Vagina (tissue), 2 donors: ENCODE results near the gene SEC31B. TPM values are rescaled to one million over a fixed set of nuclear protein-coding genes. Genes with fewer than 3 reads are reported as not detected.
A peak's percentile ranks its signal among the peaks of the same experiment; 100 is the strongest.

ENCODE experiments used
- DNase-seq, 2 donors: peaks; one replicate each; pipeline ENCODE4 v3.0.0-alpha.2; 2017; ENCODE audit errors: extremely low spot score in 2 of 2
- H3K27ac ChIP-seq: fragments of 200-600 bp; sonication (generic); one replicate; pipeline ENCODE4 v1.5.1; 2019
- H3K27me3 ChIP-seq: fragments of 200-600 bp; sonication (generic); one replicate; pipeline ENCODE4 v1.5.1; 2019
- H3K36me3 ChIP-seq, 2 donors: fragments of 200-600 bp; sonication (generic); one replicate each; pipeline ENCODE4 v1.5.1; 2017 to 2019
- H3K4me1 ChIP-seq: fragments of 200-600 bp; sonication (generic); one replicate; pipeline ENCODE4 v1.5.1; 2019
- H3K4me3 ChIP-seq, 2 donors: fragments of 200-600 bp; sonication (generic); 1 replicate in 1 of 2; 2 replicates in 1 of 2; pipeline ENCODE4 v1.5.1; 2016 to 2019
- H3K9me3 ChIP-seq: fragments of 200-600 bp; sonication (generic); one replicate; pipeline ENCODE4 v1.5.1; 2019
- CTCF ChIP-seq, 3 experiments: fragments of 450-650 bp in 2 of 3; fragments of 200-600 bp in 1 of 3; sonication (generic) in 1 of 3; IDR thresholded peaks; one replicate each; pipeline ENCODE4 v1.5.1; 2017 to 2019; ENCODE audit warnings: antibody characterized with exemption in 3 of 3, mild to moderate bottlenecking in 2 of 3, moderate library complexity in 2 of 3
- POLR2A ChIP-seq, 2 donors: fragments of 450-650 bp; IDR thresholded peaks; one replicate each; pipeline ENCODE4 v1.6.1; 2017; ENCODE audit warnings: antibody characterized with exemption in 2 of 2, mild to moderate bottlenecking in 2 of 2, moderate library complexity in 2 of 2
- POLR2AphosphoS5 ChIP-seq, 2 donors: sonication (generic); formaldehyde crosslinking; IDR thresholded peaks; one replicate each; pipeline ENCODE4 v1.9.0; 2017; ENCODE audit warnings: antibody characterized with exemption in 2 of 2, mild to moderate bottlenecking in 2 of 2, low read depth in 1 of 2; ENCODE audit not compliant: insufficient read depth in 1 of 2
- intact Hi-C: fragments of 100-400 bp; cut with DNase I; formaldehyde crosslinking; loops from one replicate; pipeline ENCODE4 v1.15.1; 2023
- total RNA-seq: library from RNA; depleted of rRNA; stranded (reverse); fragments of >200 nt; gene quantifications from one replicate; pipeline ENCODE4 v1.2.3, GENCODE V29; 2016

The SEC31B gene
- total RNA-seq, 1 donor from 2014 or later, result 6.4 TPM

GRCh38 chr10:100524206-100524605 is 4.5 kb upstream of the SEC31B start:
- TF ChIP-seq POLR2A (IDR thresholded peaks at IDR 0.05), result no peak
- TF ChIP-seq CTCF (IDR thresholded peaks at IDR 0.05), result no peak
- no peak for TF ChIP-seq POLR2AphosphoS5 (IDR thresholded peaks at IDR 0.05; ENCODE audit: insufficient read depth in 1 of 2, low read depth in 1 of 2)
- Histone ChIP-seq H3K27ac (no peak overlapping the region), H3K27me3 (peaks cover 7% of the 10 kb centered on the region), H3K36me3 (peaks cover 3 to 36% of the 10 kb centered on the region in 2 donors), H3K9me3 (no peaks in the 10 kb centered on the region), H3K4me1 (peaks cover 30% of the 10 kb centered on the region), H3K4me3 (no peak overlapping the region)
- no peak for DNase-seq
- intact Hi-C loops, result no loop called here

- Histone ChIP-seq H3K27me3 (peaks cover 7% of the 10 kb centered on the region), H3K4me1 (peaks cover 22% of the 10 kb centered on the region), H3K36me3 (peaks cover 3 to 36% of the 10 kb centered on the region in 2 donors), H3K27ac (no peak overlapping the region), H3K4me3 (no peak overlapping the region), H3K9me3 (no peaks in the 10 kb centered on the region)
- no peak for TF ChIP-seq POLR2AphosphoS5 (IDR thresholded peaks at IDR 0.05; ENCODE audit: insufficient read depth in 1 of 2, low read depth in 1 of 2)
- no peak for TF ChIP-seq POLR2A (IDR thresholded peaks at IDR 0.05)
- no peak for TF ChIP-seq CTCF (IDR thresholded peaks at IDR 0.05)
- intact Hi-C loops, result no loop called here
- DNase-seq, result no peak
These were observed 3.3 kb upstream of the SEC31B start for GRCh38 chr10:100522945-100523344.

GRCh38 chr10:100522107-100522801 is 2.6 kb upstream of the SEC31B start:
- peaks cover 15% of the 10 kb centered on the region for H3K4me1 ChIP-seq
- peaks cover 3 to 36% of the 10 kb centered on the region in 2 donors for H3K36me3 ChIP-seq
- DNase-seq, result no peak
- no peaks in the 10 kb centered on the region for H3K9me3 ChIP-seq
- no peak overlapping the region for H3K27ac ChIP-seq
- no peak for TF ChIP-seq CTCF (IDR thresholded peaks at IDR 0.05)
- no peak for TF ChIP-seq POLR2AphosphoS5 (IDR thresholded peaks at IDR 0.05; ENCODE audit: insufficient read depth in 1 of 2, low read depth in 1 of 2)
- TF ChIP-seq POLR2A (IDR thresholded peaks at IDR 0.05), result no peak
- H3K27me3 ChIP-seq, result peaks cover 7% of the 10 kb centered on the region
- no peak overlapping the region for H3K4me3 ChIP-seq
- intact Hi-C loops, result no loop called here

- no peak for DNase-seq
- TF ChIP-seq CTCF (IDR thresholded peaks at IDR 0.05), result no peak
- TF ChIP-seq POLR2A (IDR thresholded peaks at IDR 0.05), result no peak
- TF ChIP-seq POLR2AphosphoS5 (IDR thresholded peaks at IDR 0.05; ENCODE audit: insufficient read depth in 1 of 2, low read depth in 1 of 2), result no peak
- Histone ChIP-seq H3K9me3 (no peaks in the 10 kb centered on the region), H3K27ac (no peak overlapping the region), H3K27me3 (peaks cover 7% of the 10 kb centered on the region), H3K4me1 (peaks cover 14% of the 10 kb centered on the region), H3K36me3 (peaks cover 3 to 28% of the 10 kb centered on the region in 2 donors), H3K4me3 (no peak overlapping the region)
- intact Hi-C loops, result no loop called here
These were observed 1.1 kb upstream of the SEC31B start for GRCh38 chr10:100520811-100521210.

- H3K27ac ChIP-seq, result no peak overlapping the region
- peaks cover 7% of the 10 kb centered on the region for H3K27me3 ChIP-seq
- peaks cover 14% of the 10 kb centered on the region for H3K4me1 ChIP-seq
- no peaks in the 10 kb centered on the region for H3K9me3 ChIP-seq
- intact Hi-C loops, result no loop called here
- TF ChIP-seq POLR2AphosphoS5 (IDR thresholded peaks at IDR 0.05; ENCODE audit: insufficient read depth in 1 of 2, low read depth in 1 of 2) (no peak), POLR2A (IDR thresholded peaks at IDR 0.05) (no peak), CTCF (IDR thresholded peaks at IDR 0.05) (peak; percentile 54 to 68 (median 61))
- H3K4me3 ChIP-seq, result peak overlapping the region; percentile 32 to 48
- DNase-seq, result no peak
- peaks cover 0 to 21% of the 10 kb centered on the region in 2 donors for H3K36me3 ChIP-seq
These were observed 860 bp downstream of the SEC31B start for GRCh38 chr10:100518761-100519241.
